Upper lobe of left lung (tissue), 4 donors: Measurements from ENCODE around the gene GRID1.

Source experiments
- EP300 ChIP-seq, 4 donors: sonication (generic); formaldehyde crosslinking; IDR thresholded peaks; one replicate each; pipeline ENCODE4 v1.5.1; 2017; ENCODE audit warnings: antibody characterized with exemption in 4 of 4, control low read depth in 2 of 4
- POLR2A ChIP-seq, 4 donors: fragments of 450-650 bp; IDR thresholded peaks; one replicate each; pipeline ENCODE4 v1.5.1; 2016 to 2017; ENCODE audit warnings: antibody characterized with exemption in 4 of 4, mild to moderate bottlenecking in 2 of 4
- POLR2AphosphoS5 ChIP-seq, 2 donors: sonication (generic); formaldehyde crosslinking; IDR thresholded peaks; one replicate each; pipeline ENCODE4 v1.5.1; 2017; ENCODE audit warnings: antibody characterized with exemption in 2 of 2
- TF ChIP-seq, protein P1 (sequence below), 6 experiments: fragments of 450-650 bp in 4 of 6; fragments of 200-600 bp in 2 of 6; sonication (generic) in 2 of 6; IDR thresholded peaks; one replicate each; pipeline ENCODE4 v1.5.1; 2016 to 2019; ENCODE audit warnings: antibody characterized with exemption in 6 of 6

DNA sequence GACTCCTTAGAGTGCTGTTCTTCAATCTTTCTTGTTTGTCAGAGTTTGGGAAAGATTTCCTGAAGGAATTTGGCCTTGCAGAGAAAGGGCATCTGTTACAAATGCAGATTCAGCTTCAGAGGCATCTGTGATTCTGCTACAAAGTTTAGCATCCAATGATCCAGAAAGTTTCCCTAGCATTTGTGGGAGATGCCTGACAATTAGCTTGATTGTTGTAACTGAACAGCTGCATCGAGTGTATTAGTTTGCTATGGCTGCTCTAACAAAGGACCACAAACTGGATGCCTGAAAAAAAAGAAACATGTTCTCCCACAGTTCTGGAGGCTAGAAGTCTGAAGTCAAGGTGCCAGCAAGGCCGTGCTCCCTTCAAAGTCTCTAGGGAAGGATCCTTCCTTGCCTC lies 365.1 kb downstream of the GRID1 start:
- TF ChIP-seq, protein P1, sequence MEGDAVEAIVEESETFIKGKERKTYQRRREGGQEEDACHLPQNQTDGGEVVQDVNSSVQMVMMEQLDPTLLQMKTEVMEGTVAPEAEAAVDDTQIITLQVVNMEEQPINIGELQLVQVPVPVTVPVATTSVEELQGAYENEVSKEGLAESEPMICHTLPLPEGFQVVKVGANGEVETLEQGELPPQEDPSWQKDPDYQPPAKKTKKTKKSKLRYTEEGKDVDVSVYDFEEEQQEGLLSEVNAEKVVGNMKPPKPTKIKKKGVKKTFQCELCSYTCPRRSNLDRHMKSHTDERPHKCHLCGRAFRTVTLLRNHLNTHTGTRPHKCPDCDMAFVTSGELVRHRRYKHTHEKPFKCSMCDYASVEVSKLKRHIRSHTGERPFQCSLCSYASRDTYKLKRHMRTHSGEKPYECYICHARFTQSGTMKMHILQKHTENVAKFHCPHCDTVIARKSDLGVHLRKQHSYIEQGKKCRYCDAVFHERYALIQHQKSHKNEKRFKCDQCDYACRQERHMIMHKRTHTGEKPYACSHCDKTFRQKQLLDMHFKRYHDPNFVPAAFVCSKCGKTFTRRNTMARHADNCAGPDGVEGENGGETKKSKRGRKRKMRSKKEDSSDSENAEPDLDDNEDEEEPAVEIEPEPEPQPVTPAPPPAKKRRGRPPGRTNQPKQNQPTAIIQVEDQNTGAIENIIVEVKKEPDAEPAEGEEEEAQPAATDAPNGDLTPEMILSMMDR (IDR thresholded peaks at IDR 0.05), result no peak
- no peak for TF ChIP-seq POLR2AphosphoS5 (IDR thresholded peaks at IDR 0.05)
- TF ChIP-seq POLR2A (IDR thresholded peaks at IDR 0.05), result no peak
- TF ChIP-seq EP300 (IDR thresholded peaks at IDR 0.05), result no peak
